ENCODE results near the gene DHX16. TPM values are rescaled to one million over a fixed set of nuclear protein-coding genes. Genes with fewer than 3 reads are reported as not detected.

Gene DHX16
- total RNA-seq, 1 donor from 2014 or later, result 28.4 TPM

DNA sequence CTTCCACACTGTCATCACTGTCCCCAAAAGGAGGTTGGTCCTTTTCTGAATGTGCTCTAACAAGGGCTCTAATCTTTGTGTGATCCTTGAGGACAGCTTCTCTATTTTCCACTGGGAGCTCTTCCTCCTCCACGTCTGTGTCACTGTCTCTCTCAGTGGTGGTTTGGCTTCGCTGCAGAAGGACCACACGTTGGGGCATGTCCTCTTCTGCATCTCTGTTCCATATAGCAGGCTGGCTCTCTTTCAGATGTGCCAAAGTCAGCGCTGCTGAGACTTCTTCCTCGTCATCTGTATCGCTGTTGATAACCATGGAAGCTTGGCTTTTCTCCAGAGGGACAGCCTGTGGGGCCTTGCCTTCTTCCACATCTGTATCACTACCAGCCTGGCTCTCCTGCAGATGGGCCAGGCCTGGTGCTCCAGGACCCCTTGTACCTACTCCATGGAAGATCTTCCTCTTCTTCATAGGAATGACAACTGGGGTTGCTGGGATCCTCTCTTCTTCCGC is 39.7 kb upstream of the DHX16 start:
- peaks cover 9% of the 10 kb centered on the region for H3K4me1 ChIP-seq
- no peak overlapping the region for H3K4me3 ChIP-seq
- H3K27me3 ChIP-seq (ENCODE audit: low read depth), result no peaks in the 10 kb centered on the region
- ATAC-seq, result no peak
- H3K36me3 ChIP-seq, result peaks cover 76% of the 10 kb centered on the region
- H3K9me3 ChIP-seq, result no peaks in the 10 kb centered on the region
- TF ChIP-seq, protein P1, sequence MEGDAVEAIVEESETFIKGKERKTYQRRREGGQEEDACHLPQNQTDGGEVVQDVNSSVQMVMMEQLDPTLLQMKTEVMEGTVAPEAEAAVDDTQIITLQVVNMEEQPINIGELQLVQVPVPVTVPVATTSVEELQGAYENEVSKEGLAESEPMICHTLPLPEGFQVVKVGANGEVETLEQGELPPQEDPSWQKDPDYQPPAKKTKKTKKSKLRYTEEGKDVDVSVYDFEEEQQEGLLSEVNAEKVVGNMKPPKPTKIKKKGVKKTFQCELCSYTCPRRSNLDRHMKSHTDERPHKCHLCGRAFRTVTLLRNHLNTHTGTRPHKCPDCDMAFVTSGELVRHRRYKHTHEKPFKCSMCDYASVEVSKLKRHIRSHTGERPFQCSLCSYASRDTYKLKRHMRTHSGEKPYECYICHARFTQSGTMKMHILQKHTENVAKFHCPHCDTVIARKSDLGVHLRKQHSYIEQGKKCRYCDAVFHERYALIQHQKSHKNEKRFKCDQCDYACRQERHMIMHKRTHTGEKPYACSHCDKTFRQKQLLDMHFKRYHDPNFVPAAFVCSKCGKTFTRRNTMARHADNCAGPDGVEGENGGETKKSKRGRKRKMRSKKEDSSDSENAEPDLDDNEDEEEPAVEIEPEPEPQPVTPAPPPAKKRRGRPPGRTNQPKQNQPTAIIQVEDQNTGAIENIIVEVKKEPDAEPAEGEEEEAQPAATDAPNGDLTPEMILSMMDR (IDR thresholded peaks at IDR 0.05), result no peak
- no peak overlapping the region for H3K27ac ChIP-seq
- no peak for DNase-seq
- intact Hi-C loops (cut with DNase I), result no loop called here

DNA sequence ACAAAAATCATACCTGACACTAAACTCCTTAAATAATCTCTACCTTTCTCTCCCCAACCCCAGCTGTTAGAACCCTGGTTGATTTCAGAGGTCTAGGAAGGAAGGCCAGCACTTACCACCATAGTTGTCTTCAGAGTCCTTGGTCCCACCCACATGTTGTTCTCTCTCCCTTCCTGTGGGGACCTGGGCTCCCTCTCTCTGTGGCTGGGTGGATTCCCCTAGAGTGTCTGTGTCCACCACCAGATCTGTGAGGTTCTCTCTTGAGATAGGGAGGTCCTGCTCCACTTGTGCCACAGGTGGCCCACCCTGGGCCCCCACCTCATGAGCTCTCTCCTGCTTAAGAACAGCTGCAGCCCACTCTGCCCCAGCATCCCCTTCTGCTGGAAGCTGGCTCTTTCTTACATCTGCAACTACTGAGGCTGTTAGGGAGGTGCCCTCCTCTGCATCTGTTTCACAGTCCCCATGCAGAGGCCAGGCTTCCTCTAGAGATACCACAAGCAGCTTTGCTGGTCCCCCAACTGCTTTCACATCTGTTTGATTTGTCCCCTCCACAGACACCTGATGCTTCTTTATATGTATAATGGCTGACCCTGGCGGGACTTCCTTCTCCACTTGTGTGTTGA is 39.1 kb upstream of the DHX16 start:
- ATAC-seq, result no peak
- peaks cover 82% of the 10 kb centered on the region for H3K36me3 ChIP-seq
- peak; percentile 17 for DNase-seq
- H3K27me3 ChIP-seq (ENCODE audit: low read depth), result no peaks in the 10 kb centered on the region
- intact Hi-C loops (cut with DNase I), result no loop called here
- H3K4me3 ChIP-seq, result no peak overlapping the region
- H3K4me1 ChIP-seq, result peaks cover 9% of the 10 kb centered on the region
- no peak overlapping the region for H3K27ac ChIP-seq
- TF ChIP-seq, protein P1 (IDR thresholded peaks at IDR 0.05), result no peak
- H3K9me3 ChIP-seq, result no peaks in the 10 kb centered on the region

DNA sequence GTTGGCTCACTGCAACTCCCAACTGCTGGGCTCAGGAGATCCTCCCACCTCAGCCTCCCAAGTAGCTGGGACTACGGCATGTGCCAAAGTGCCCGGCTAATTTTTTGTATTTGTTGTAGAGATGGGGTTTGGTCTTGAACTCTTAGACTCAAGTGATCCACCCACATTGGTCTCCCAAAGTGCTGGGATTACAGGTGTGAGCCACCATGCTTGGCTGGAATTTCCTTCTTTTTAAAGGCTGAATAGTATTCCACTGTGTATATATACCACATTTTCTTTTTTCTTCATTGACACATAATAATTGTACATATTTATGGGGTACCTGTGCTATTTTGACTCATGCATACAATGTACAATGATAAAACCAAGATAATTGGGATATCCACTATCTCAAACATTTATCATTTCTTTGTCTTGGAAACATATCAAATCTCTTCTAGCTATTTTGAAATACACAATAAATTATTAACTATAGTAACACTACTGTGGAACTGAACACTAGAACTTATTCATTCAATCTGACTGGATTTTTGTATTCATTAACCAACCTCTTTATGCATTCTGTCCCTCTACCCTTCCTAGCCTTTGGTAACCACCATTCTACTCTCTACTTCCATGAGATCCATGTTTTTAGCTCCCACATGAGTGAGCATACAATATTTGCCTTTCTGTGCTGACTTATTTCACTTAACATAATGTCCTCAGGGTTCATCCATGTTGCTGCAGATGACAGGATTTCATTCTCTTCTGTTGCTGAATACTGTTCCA is 36.5 kb upstream of the DHX16 start:
- H3K27me3 ChIP-seq (ENCODE audit: low read depth), result no peaks in the 10 kb centered on the region
- peak; percentile 9 for DNase-seq
- no peak for ATAC-seq

DNA sequence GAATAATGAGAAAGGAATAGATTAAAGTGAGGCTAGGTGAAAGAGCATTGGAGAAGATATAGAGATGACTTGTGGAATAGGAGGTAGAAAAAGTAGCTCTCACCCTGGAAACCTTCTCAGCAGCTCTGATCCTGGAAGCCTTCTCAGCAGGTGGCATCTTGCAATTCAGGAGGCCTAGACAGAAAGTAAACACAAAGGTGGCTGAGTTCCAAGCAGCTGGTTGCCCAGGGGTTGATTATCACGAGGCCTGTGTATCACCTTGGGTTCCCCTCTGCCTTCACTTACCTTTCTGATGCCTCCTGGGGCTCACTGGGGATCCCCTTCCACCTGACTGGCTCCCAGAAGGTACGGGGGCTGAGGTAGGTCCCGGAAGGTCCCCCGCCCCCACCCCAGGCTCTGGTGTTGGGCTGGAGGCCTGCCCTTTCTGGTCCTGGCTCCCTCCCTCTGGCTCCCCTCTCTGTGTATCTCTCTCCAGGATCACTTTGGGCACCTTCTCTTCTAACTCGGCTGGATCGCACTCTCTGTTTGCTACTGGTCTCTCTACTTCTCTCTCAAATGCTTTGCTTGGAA is 34.6 kb upstream of the DHX16 start:
- no peak overlapping the region for H3K27ac ChIP-seq
- H3K36me3 ChIP-seq, result peaks cover 84% of the 10 kb centered on the region
- H3K27me3 ChIP-seq (ENCODE audit: low read depth), result no peaks in the 10 kb centered on the region
- no peaks in the 10 kb centered on the region for H3K4me1 ChIP-seq
- ATAC-seq, result no peak
- H3K4me3 ChIP-seq, result no peak overlapping the region
- TF ChIP-seq, protein P1 (IDR thresholded peaks at IDR 0.05), result no peak
- intact Hi-C loops (cut with DNase I), result no loop called here
- DNase-seq, result no peak
- no peaks in the 10 kb centered on the region for H3K9me3 ChIP-seq

More for the DNA sequence above, 36.5 kb upstream of the DHX16 start:
- Histone ChIP-seq H3K36me3 (peaks cover 88% of the 10 kb centered on the region), H3K27ac (no peak overlapping the region), H3K9me3 (no peaks in the 10 kb centered on the region), H3K4me3 (no peak overlapping the region), H3K4me1 (no peaks in the 10 kb centered on the region)
- TF ChIP-seq, protein P1 (IDR thresholded peaks at IDR 0.05), result no peak
- intact Hi-C loops (cut with DNase I), result no loop called here

DNA sequence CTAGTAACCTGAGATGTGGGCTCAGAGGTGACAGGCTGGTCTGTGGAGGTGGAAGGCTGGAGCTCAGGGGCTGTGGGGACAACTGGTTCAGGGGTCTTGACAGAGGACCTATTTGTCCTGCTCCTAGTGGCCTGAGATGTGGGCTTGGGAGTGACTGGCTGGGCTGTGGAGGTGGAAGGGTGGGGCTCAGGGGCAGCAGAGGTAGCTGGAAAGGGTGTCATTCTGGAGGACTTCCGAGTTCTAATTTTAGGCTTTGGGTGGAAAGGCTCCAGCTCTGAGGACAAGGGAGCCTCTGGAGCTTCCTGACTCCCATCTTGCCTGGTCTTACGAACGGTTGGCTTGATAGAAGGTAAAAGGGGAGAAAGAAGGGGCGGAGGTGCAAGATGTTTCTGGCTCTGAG is 32.8 kb upstream of the DHX16 start:
- H3K27me3 ChIP-seq (ENCODE audit: low read depth), result no peaks in the 10 kb centered on the region
- DNase-seq (peak; percentile 8), ATAC-seq (no peak)
- H3K9me3 ChIP-seq, result no peaks in the 10 kb centered on the region
- intact Hi-C loops (cut with DNase I), result no loop called here
- H3K4me3 ChIP-seq, result no peak overlapping the region
- H3K27ac ChIP-seq, result no peak overlapping the region
- no peaks in the 10 kb centered on the region for H3K4me1 ChIP-seq
- TF ChIP-seq, protein P1 (IDR thresholded peaks at IDR 0.05), result no peak
- H3K36me3 ChIP-seq, result peaks cover 68% of the 10 kb centered on the region

Data from lower lobe of right lung (tissue), 2 donors.